Right kidney (tissue), 9 donors: ENCODE measurements around the gene PRKCE.

Source experiments
- DNase-seq: peaks from one replicate; pipeline ENCODE4 v3.0.0-alpha.2; 2016
- long read RNA-seq, 8 donors: transcript quantifications; one replicate each; lab custom pipeline, GENCODE V29; 2026

Gene PRKCE
- long read RNA-seq, donor 1, partial matches to known transcripts, result 20 of 20 reads
- long read RNA-seq, donor 1, other reads (novel, unspliced or antisense), result 0 of 20 reads
- long read RNA-seq, donor 2, full-length matches to known transcripts, result 1 of 1 reads
- long read RNA-seq, donor 2, partial matches to known transcripts, result 0 of 1 reads
- long read RNA-seq, donor 2, other reads (novel, unspliced or antisense), result 0 of 1 reads
- long read RNA-seq, donor 3, result 0 reads
- long read RNA-seq, donor 4, result 0 reads
- long read RNA-seq, donor 5, full-length matches to known transcripts, result 3 of 3 reads
- long read RNA-seq, donor 5, partial matches to known transcripts, result 0 of 3 reads
- long read RNA-seq, donor 5, other reads (novel, unspliced or antisense), result 0 of 3 reads
- long read RNA-seq, donor 6, partial matches to known transcripts, result 10 of 10 reads
- long read RNA-seq, donor 6, other reads (novel, unspliced or antisense), result 0 of 10 reads
- long read RNA-seq, donor 7, partial matches to known transcripts, result 19 of 19 reads
- long read RNA-seq, donor 7, other reads (novel, unspliced or antisense), result 0 of 19 reads
- long read RNA-seq, donor 8, result 0 reads

GRCh38 chr2:45651415-45652089, at the start of gene PRKCE:
TSS of gene PRKCE (plus strand) at chr2:45651675.
- peak; percentile 79 for DNase-seq

DNA sequence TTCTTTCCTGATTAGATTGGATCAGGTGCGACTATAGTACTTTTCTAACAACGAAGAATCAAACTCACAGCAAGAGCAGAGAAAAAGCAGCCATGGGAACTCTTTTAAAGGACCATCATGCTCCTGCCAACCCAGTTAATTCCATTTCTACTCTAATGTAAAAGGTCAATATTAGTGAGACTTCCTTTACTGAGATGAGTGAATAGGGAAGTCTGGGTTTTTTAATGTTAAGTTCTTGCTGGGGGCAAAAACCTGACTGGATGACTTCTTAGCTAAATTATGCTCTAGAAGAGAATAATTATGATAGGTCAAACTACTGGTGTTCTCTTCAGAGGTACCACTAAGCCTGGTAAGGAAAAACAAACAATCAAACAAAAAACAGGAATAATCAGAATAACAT, 48.9 kb upstream of the PRKCE start:
- no peak for DNase-seq

DNA sequence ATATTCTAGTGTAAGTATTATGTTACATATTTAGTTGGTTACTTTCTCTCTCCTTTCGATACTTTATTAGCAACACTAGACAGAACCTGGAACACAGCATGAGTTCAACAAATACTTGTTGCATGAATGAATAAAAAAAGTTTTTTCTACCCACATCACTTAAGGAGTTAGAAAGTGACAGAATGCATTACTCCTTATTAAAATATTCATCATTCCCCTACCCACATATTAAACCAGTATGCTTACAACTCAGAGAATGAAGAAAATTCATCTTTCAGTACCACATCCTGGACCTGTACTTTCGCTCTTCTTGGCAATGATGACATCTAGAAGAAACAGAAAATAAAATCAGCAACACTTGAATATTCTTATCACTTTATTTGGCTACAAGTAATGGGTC, 46.4 kb upstream of the PRKCE start:
- no peak for DNase-seq

DNA sequence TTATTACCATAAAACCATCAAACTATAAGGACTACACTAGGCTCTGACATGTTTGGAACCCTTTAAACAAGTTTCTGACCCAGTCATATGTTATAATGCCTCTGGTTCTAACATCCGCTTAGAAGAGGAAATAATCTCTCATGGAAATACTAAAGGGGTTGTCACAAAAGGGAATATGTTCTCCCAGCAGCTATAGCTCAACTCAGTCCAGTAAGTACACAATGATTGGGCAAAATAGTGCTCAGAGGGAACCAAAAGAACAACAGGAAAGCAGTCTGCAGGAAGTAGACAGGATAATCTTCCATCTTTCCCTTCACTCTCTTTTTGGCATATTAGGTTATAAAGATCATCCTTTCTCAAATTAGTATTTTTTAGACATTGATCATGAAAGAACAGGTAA, 44.7 kb upstream of the PRKCE start:
- DNase-seq, result no peak

DNA sequence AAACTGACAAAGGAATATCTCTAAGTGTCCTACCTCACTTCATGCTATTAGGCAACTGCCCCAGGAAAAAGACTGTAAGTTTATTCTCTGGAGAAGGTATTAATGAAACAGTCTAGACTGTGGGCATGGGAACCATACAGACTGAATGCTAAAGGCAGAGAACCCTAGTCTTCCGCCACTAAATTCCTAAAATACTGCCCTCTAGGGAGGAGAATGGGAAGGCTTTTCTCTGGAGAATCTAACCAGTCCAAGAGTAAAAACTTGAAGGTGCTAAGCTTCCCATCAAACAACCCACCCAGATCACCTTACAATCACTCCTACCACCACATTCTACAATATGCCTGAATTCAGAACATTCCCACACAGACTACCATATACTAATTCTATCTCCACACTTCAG, 43.8 kb upstream of the PRKCE start:
- no peak for DNase-seq

- peak; percentile 80 for DNase-seq
Observed at GRCh38 chr2:45610281-45611019, 41.0 kb upstream of the PRKCE start.

DNA sequence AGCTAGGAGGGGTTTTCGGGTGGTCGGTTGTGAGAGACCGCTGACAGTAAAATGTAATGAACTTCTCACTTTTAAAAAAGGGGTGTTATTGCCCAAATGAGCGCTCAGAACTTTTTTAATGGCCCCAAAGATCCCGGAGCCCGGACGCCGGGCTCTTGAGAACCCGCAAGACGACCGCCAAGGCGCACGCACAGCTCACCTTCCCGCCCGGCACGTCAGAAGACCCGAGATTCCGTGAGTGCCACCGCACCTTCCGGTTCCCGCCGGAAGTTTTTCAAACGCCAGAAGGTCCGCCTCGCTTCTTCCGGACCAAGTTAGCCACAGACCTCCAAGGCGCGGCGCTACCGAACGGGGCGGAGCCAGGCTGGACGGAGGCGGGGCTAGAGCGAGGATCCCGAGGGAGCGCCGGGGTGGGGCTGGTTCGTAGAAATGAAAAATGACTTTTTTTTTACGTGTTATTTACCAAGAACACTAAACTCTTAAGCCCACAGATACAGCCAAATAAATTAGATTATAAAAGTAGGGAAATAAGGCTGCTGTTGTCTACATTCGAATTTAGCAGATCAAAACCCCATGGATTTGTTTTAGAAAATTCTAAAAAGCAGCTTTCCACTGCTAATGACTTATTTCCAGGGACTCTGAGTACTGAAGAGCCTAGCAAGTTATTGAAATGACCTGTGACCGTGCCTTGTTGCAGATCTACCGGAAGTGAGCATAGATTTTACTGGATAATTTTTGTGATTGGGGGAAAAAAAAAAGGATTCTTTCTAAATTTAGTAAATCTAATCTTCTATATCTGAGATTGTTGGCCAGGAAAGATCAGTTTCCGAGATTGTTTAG, 40.2 kb upstream of the PRKCE start, which contains the start of gene SRBD1:
Gene SRBD1, minus strand, starts transcription at position 248 of the 840 bp plus-strand sequence. CDS start 5,826 bp downstream, outside the sequence.
- peak; percentile 80 for DNase-seq

DNA sequence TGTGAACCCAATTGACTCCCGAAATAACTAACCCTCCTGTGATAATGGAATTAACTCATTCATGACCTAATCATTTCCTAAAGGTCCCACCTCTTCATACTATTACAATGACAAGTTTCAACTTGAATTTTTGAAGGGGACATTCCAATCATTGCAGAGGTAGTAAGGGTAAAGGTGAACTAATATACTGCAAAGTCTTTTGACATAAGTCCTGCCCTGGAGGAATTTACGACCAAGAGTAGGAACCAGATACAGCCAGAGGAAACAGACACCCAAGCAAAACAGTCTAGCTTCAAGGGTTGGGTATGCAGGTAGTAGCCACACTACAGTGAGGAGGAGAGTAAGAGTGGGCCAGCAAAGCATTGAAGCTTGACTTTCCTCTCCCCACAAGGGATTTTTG, 39.2 kb upstream of the PRKCE start:
- no peak for DNase-seq

GRCh38 chr2:45612731-45613130, 38.7 kb upstream of the PRKCE start:
- DNase-seq, result no peak

GRCh38 chr2:45614330-45614729, 37.1 kb upstream of the PRKCE start:
- DNase-seq, result no peak

- DNase-seq, result no peak
Observed at GRCh38 chr2:45614871-45615415, 36.5 kb upstream of the PRKCE start.

DNA sequence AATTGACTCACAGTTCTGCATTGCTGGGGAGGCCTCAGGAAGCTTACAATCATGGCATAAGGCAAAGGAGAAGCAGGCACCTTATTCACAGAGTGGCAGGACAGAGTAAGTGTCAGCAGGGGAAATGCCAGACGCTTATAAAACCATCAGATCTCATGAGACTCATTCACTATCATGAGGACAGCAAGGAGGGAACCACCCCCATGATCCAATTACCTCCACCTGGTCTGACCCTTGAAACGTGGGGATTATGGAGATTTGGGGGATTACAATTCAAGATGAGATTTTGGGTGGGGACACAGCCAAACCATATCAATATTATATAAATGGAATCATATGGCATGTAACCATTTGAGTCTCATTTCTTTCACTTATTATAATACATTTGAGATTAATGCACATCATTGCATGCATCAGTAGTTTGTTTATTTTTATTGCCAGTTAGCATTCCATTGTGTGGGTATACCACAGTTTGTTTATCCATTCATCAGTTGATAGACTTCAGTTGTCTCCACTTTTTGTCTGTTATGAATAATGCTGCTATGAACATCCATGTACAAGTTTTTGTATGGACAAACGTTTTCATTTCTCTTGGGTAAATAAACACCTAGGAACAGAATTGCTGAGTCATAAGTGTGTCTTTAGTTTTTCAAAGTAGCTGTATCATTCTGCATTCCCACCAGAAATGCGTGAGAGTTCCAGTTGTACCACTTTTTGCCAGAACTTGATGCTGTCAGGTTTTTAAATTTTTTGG, 34.6 kb upstream of the PRKCE start:
- no peak for DNase-seq

DNA sequence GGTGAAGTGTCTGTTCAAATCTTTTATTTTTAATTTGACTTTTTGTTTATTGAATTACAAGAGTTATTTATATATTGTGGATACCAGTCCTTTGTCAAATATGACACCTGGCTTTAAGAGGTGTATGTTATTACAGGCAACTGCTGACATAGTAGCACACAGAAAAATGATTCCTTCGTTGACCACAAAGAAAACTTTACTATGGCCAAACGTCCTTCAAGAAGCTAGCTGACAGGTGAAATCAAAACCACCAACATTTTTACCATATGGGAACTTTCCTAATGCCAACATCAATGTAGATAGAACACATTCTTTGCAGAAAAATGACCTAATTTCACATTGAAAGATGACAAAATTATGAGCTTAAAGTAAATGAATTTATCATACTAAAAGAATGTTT, 34.0 kb upstream of the PRKCE start:
- no peak for DNase-seq

DNA sequence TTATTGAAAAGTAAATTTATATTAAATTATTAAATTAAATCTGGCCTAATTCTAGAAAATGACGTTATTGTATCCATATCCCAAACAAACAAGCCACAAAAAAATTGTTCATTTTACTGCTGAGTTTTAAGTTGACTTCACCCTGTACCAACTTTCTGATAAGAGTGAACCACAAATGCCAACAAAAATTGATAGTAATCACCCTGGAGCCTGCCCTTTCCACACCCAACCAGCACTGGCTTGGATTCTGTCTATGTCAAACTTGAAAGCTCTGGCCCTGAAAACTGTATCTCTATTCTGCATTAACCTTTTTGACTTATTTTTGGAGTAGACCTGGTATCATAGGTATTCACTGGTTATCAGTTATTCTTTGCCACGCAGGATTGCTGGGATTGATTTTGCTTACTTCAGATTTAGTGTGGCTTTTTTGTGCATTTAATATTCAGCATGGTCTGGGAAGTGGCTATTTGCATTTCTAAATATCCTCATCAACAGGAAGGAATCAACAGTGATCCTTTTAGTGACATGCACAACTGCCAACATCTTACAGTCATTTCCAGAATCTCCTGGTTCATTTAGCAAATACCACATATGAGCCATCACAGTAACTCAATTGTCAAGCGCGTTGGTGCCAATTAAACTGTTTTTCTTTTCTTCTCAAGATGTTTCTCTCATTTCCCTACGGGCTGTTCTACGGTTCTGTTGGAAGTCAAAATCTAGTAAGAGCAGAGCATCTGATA, 29.0 kb upstream of the PRKCE start:
- no peak for DNase-seq

DNA sequence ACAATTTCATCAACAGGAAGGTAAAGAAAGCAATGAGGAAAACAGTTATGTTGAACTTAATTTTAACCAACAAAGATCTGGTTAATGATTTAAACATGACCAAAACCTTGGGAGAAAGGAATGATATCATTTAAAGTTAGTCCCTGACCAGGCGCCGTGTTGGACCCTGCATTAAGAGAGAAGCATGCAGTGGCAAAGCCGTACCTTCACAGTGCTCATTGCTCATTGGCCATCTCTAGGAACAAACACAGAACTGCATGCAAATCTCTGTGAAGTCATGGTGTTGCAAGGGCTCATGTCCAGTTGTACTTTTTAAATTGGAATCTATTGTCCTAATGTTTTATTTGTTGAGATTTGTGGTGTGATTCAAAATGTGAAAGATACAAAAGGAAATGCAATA, 28.4 kb upstream of the PRKCE start:
- no peak for DNase-seq

- DNase-seq, result no peak
Observed at GRCh38 chr2:45625824-45626223, 25.7 kb upstream of the PRKCE start.

DNA sequence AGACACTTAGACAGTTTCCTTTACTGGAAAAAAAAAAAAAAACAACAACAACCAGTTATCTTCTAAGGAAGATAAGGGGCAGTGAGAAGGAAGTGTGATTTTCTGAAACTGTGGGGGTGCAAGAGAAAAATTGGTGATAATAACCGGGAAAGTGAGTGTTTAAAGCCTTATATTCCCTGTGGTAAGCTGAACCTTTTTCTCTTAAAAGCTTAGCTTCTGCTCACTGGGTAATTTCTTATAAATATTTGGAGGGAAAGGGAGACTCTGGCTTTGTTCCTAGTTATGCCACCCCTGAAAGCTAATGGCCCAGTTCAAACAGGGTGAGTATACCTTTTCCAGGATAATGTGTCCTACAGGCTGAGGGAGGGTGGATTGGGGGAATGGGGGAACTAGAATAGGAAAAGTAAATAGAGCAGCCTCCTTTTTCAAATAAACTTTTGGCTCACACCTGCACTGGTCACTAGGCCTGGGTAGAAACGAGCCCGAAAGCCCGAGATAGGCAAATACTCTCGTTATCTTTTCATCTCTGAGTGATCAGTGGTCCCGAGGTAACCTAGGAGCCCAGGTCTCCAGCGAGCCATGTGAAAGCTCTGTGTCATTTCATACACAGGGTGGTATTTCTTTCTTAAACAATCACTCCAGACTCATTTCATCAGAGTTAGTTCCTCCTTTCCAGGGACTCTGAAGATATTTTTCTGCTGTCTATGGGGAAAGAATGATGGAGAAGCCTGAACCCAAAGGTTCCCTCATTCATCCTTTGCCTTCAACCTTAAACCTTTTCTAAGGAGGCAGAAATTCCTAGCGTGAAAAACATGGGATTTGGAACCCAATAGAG, 24.9 kb upstream of the PRKCE start:
- no peak for DNase-seq

DNA sequence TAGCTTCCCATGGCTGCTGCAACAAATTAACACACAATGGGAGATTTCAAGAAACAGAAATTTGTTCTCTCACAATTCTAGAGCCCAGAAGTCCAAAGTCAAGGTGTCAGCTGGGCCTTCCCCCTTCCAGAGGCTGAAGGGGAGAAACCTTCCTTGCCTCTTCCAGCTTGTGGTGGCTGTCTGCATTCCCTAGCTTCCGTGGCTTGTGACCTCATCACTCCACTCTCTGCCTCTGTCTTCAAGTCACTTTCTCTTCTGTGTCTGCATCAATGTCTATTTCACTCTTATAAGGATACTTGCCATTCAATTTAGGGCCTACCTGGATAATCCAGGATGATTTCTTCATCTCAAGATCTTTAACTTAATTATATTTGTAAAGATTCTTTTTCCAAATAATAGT, 23.6 kb upstream of the PRKCE start:
- no peak for DNase-seq

GRCh38 chr2:45629971-45630370, 21.5 kb upstream of the PRKCE start:
- no peak for DNase-seq
